Stimulated activated CD8-positive, alpha-beta memory T cell treated with anti-CD3 and anti-CD28 coated beads, Interleukin-4, amount 100 ng/mL, for 1 hour (primary cell): ENCODE data around the gene OR2T34.
"Not testable (repeated sequence)": the region's sequence is repeated elsewhere in the genome, so short reads cannot be mapped to it uniquely, and the experiment has no call there.

ENCODE experiments used
- DNase-seq, 2 donors: peaks; one replicate each; pipeline ENCODE4 v3.0.0-alpha.2; 2020; ENCODE audit warnings: low read depth in 2 of 2, low spot score in 1 of 2

Gene OR2T34

GRCh38 chr1:248562672-248563071, 11.9 kb downstream of the OR2T34 start, which contains the start of gene OR2T29:
OR2T29 (minus strand) TSS chr1:248562772; CDS start chr1:248559491, 3,281 bp downstream.
- DNase-seq: not testable (repeated sequence)

GRCh38 chr1:248551027-248551426, 23.5 kb downstream of the OR2T34 start:
- not testable (repeated sequence) for DNase-seq

GRCh38 chr1:248547383-248547782, 27.2 kb downstream of the OR2T34 start:
- DNase-seq: not testable (repeated sequence)

GRCh38 chr1:248537449-248537848, 37.1 kb downstream of the OR2T34 start:
- not testable (repeated sequence) for DNase-seq
